Activated CD4-positive, alpha-beta T cell treated with anti-CD3 and anti-CD28 coated beads, Interleukin-2, amount 10 ng/mL, durations not matched to agents 7 days and 5 days (primary cell): ENCODE data around the gene SLC25A41. TPM values are rescaled to one million over a fixed set of nuclear protein-coding genes. Genes with fewer than 3 reads are reported as not detected.

ENCODE experiments used
- CTCF ChIA-PET: fragments of 350-600 bp; sonication (Branson Sonifier 250); formaldehyde crosslinking; loops from one replicate; lab custom pipeline; 2021; ENCODE audit warnings: antibody characterized with exemption; lab: Charles Lee
- POLR2A ChIA-PET: fragments of 350-600 bp; sonication (Branson Sonifier 250); formaldehyde crosslinking; loops from one replicate; lab custom pipeline; 2021; ENCODE audit warnings: antibody characterized with exemption; lab: Charles Lee
- DNase-seq: peaks from one replicate; pipeline ENCODE4 v3.0.0-alpha.2; 2020
- H3K27ac Mint-ChIP-seq: one replicate; pipeline ENCODE4 v1.8.0; 2021; ENCODE audit warnings: mild to moderate bottlenecking, moderate library complexity, mixed read lengths
- H3K27me3 Mint-ChIP-seq: one replicate; pipeline ENCODE4 v1.8.0; 2021; ENCODE audit warnings: mixed read lengths
- H3K36me3 Mint-ChIP-seq: one replicate; pipeline ENCODE4 v1.8.0; 2021; ENCODE audit warnings: low read depth, mixed read lengths
- H3K4me1 Mint-ChIP-seq: one replicate; pipeline ENCODE4 v1.8.0; 2021; ENCODE audit warnings: mixed read lengths
- H3K4me3 Mint-ChIP-seq: one replicate; pipeline ENCODE4 v1.8.0; 2021; ENCODE audit warnings: mild to moderate bottlenecking, moderate library complexity, mixed read lengths
- H3K9me3 Mint-ChIP-seq: one replicate; pipeline ENCODE4 v1.8.0; 2021; ENCODE audit warnings: mixed read lengths
- total RNA-seq, 2 experiments: library from RNA; stranded (reverse); gene quantifications; one replicate each; pipeline ENCODE4 v1.2.3, GENCODE V29; 2021

The SLC25A41 gene
- total RNA-seq, 2 experiments from 2014 or later, result 0.42 to 0.55 TPM

DNA sequence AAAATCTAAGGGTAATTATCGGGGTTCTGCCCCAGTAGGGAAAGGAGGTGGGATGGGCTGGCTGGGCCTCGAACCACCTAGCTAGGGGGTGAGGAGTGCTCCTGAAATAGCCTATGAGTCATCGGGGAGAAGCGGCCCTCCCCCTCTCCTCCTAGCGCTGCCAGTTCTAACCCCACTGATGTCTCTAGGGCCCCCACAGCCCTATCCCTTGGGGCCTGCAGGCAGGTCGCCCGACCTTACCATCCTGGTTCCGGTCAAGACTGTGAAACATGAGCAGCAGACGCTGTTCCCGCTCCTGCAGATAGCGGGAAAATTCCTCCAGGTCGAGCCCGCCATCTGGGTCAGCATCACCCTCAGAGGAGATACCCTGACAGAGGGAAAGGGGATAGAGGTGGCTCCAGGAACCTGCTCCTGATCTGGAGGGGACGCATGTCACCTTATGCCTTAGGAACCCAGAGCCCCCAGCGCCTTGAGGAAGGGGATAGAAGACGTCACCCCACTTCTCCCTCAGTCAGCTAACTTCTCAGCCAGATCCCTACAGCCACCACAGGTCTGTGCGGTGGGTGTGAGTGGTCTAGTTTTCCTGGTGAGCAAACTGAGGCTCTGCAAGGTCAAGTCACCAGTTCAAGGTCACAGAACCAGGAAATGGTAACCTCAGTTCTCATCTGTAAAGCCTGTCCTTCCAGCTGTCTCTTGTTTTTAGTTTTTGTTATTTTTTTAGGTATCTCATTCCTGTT is 24.6 kb upstream of the SLC25A41 start:
- Mint-ChIP-seq H3K36me3 (peaks cover 37% of the 10 kb centered on the region), H3K27ac (peak overlapping the region; percentile 77), H3K4me3 (peak overlapping the region; percentile 82), H3K4me1 (peaks cover 18% of the 10 kb centered on the region), H3K27me3 (no peaks in the 10 kb centered on the region), H3K9me3 (peaks cover 20% of the 10 kb centered on the region)
- CTCF ChIA-PET, result interaction anchor here (1.6 kb wide), 1 partner anchor 21 kb away, joined by 3 read pairs; no protein-coding TSS in a partner anchor
- DNase-seq, result no peak
- POLR2A ChIA-PET, result no interaction called here

DNA sequence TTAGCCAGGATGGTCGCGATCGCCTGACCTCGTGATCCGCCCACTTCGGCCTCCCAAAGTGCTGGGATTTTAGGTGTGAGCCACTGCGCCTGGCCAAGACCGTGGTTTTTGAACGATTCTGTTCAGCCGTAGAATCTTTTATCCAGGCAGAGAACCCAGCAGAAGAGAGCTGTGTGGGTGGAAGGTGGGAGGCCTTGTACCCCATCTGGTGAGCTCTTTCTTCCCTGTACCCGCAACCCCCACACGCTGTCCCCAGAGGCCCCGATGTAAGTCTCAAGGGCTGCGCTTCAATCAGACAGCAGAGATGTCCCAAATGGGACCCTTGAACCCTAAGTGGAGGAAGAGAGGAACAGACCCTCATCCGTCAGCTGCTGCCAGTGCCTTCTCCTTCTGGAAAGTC is 22.4 kb upstream of the SLC25A41 start:
- no peak for DNase-seq
- no peak overlapping the region for H3K27ac Mint-ChIP-seq
- peaks cover 47% of the 10 kb centered on the region for H3K36me3 Mint-ChIP-seq
- H3K4me1 Mint-ChIP-seq, result peaks cover 12% of the 10 kb centered on the region
- POLR2A ChIA-PET, result no interaction called here
- no peak overlapping the region for H3K4me3 Mint-ChIP-seq
- CTCF ChIA-PET, result interaction anchor here (0.6 to 1.3 kb wide), 2 partner anchors 25 to 26 kb away, joined by 3 read pairs; partner anchors contain the start of gene DENND1C
- H3K9me3 Mint-ChIP-seq, result peaks cover 20% of the 10 kb centered on the region
- no peaks in the 10 kb centered on the region for H3K27me3 Mint-ChIP-seq

DNA sequence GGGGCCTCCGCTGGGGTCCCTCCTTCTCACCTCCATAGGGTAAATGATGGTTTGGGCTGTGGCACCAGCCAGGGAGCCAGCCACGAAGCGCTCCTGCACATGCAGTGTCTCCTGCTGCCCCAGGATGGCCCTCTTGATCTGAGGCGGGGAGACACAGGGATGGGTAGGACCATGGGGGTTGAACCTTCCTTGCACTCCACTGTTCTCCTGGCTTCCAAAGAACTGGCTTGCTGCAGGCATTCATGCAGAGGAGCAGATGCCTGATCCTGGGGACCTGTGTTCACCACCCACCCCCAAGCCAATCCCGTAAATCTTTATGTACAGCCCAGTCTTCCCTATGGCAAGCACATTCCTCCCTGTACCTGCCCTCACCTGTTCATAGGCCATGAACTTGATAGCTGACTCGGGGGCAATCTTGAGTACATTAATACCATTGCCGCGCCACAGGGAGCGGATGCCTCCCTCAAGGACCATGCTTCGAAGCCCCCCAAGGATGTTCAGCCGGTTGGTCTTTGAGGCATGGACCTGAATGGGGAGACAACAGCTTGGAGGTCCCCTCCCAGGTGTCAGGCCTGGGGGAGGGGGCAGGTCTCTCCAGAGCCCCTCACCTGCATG is 20.5 kb upstream of the SLC25A41 start:
- Mint-ChIP-seq H3K4me3 (no peak overlapping the region), H3K27me3 (no peaks in the 10 kb centered on the region), H3K36me3 (peaks cover 47% of the 10 kb centered on the region), H3K4me1 (peaks cover 6% of the 10 kb centered on the region), H3K27ac (no peak overlapping the region), H3K9me3 (peaks cover 20% of the 10 kb centered on the region)
- ChIA-PET POLR2A (no interaction called here), CTCF (interaction anchor here (0.6 to 0.7 kb wide), 2 partner anchors 28 to 325 kb away, joined by 3 to 5 read pairs; no protein-coding TSS in a partner anchor)
- DNase-seq, result no peak

DNA sequence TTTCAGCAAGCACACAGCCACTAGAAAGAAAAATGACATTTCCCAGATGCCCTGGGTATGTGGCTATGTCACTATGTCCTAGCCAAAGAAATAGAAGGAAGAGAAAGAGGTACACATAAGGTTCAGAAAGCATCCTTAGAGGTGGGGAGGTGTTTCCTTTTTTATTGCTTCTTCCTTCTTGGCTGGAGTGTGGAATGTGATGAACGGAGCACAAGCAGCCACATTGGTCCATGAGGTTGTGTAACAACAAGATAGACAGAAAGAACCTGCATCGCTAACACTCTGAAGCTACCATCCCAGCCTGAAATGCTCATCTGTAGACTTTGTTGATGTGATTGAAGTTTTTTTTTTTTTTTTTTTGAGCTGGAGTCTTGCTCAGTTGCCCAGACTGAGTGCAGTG is 19.3 kb upstream of the SLC25A41 start:
- ChIA-PET POLR2A (no interaction called here), CTCF (interaction anchor here (0.6 kb wide), 1 partner anchor 370 kb away, joined by 3 read pairs; no protein-coding TSS in a partner anchor)
- H3K4me1 Mint-ChIP-seq, result no peaks in the 10 kb centered on the region
- no peak overlapping the region for H3K4me3 Mint-ChIP-seq
- H3K36me3 Mint-ChIP-seq, result peaks cover 47% of the 10 kb centered on the region
- H3K9me3 Mint-ChIP-seq, result peaks cover 20% of the 10 kb centered on the region
- no peak for DNase-seq
- no peak overlapping the region for H3K27ac Mint-ChIP-seq
- no peaks in the 10 kb centered on the region for H3K27me3 Mint-ChIP-seq

DNA sequence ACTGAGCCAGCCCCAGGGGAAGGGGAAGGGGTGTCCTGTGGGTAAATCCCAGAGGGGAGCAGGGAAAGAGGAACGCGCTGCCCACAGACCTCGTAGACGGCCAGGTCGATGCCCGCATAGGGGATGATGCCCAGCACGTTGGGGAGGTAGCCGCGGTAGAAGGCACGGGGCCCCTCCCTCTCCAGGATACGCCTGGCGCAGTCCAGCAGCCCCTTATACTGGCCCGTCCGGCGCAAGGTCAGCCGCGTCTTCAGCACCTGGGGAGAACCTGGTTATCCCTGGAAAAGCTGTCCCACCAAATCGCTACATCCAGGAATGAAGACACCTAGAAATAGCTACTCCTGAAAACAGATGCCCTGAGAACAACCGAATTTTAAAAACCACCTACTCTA is 18.7 kb upstream of the SLC25A41 start:
- CTCF ChIA-PET, result interaction anchor here (0.6 kb wide), 1 partner anchor 370 kb away, joined by 3 read pairs; no protein-coding TSS in a partner anchor
- DNase-seq, result no peak
- no peaks in the 10 kb centered on the region for H3K4me1 Mint-ChIP-seq
- no peak overlapping the region for H3K4me3 Mint-ChIP-seq
- POLR2A ChIA-PET, result no interaction called here
- H3K27me3 Mint-ChIP-seq, result no peaks in the 10 kb centered on the region
- peaks cover 44% of the 10 kb centered on the region for H3K36me3 Mint-ChIP-seq
- peaks cover 20% of the 10 kb centered on the region for H3K9me3 Mint-ChIP-seq
- H3K27ac Mint-ChIP-seq, result no peak overlapping the region

DNA sequence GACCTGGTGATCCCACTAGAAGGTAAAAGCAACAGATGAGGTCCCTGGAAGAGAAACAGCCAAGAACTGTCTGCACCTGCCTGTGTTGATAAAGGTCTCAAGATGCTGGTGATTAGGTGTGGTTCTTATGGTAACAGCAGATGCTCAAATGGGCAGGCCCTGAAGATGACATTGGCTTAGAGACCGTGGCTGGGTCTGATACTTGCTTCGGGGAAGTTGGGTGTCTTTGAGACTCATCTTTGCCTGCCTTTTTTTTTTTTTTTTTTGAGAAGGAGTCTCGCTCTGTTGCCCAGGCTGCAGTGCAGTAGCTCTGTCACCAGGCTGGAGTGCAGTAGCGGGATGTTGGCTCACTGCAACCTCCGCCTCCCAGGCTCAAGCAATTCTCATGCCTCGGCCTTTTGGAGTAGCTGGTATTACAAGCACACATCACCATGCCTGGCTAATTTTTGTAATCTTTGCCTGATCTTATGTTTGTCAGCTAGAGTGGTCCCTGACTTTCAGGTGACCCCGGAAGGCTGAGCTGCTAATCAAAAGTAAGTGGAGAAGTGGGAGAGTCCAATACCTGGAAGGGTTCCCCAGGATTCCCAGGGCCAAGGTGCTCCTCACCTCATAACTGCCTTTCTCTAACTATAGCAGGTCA is 18.1 kb upstream of the SLC25A41 start:
- H3K4me1 Mint-ChIP-seq, result no peaks in the 10 kb centered on the region
- H3K36me3 Mint-ChIP-seq, result peaks cover 44% of the 10 kb centered on the region
- H3K9me3 Mint-ChIP-seq, result peaks cover 20% of the 10 kb centered on the region
- ChIA-PET POLR2A (no interaction called here), CTCF (interaction anchor here (0.6 kb wide), 1 partner anchor 1157 kb away, joined by 3 read pairs; no protein-coding TSS in a partner anchor)
- DNase-seq, result no peak
- no peaks in the 10 kb centered on the region for H3K27me3 Mint-ChIP-seq
- no peak overlapping the region for H3K27ac Mint-ChIP-seq
- H3K4me3 Mint-ChIP-seq, result no peak overlapping the region

DNA sequence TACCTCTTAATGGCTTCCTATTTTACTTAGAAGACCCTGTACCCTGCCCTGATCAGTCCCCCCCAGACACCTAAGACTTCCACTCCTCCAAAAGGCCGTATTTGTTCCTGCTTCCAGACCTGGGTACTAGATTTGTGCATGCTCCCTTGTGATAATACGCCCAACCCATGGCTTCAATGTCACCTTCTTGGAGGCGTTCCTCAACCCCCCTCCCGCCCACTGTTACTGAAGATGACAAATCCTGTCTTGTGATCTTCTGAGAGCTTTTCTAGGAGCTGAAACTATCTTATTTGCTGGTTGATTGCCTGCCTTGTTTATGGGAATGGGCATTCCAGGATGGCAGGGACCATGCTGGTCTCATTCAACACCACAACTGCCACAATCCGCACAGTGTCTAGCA is 16.6 kb upstream of the SLC25A41 start:
- ChIA-PET POLR2A (no interaction called here), CTCF (interaction anchor here (0.6 kb wide), 1 partner anchor 717 kb away, joined by 3 read pairs; no protein-coding TSS in a partner anchor)
- Mint-ChIP-seq H3K36me3 (peaks cover 31% of the 10 kb centered on the region), H3K9me3 (peaks cover 14% of the 10 kb centered on the region), H3K27ac (no peak overlapping the region), H3K27me3 (no peaks in the 10 kb centered on the region), H3K4me3 (no peak overlapping the region), H3K4me1 (no peaks in the 10 kb centered on the region)
- DNase-seq, result no peak

DNA sequence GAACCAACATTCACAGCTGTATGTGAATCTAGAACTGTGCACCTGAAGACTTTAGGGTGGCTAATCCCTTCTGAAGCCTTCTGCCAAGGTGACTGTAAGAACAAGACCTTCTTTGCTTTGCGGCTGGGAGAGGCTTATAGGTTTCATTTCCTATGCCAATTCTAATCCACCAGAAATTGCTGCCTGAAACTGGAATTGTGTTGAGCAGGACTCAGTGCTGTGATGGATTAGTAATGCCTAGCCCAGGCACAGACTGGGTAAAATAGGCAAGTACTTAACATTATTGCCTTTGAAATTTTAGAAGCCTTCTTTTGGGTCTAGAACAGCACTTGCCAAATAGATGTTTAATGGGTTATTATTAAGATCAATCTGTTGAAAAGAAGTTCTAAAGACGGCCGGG is 14.5 kb upstream of the SLC25A41 start:
- Mint-ChIP-seq H3K27ac (no peak overlapping the region), H3K4me1 (no peaks in the 10 kb centered on the region), H3K4me3 (no peak overlapping the region), H3K27me3 (no peaks in the 10 kb centered on the region), H3K36me3 (peaks cover 10% of the 10 kb centered on the region), H3K9me3 (no peaks in the 10 kb centered on the region)
- CTCF ChIA-PET, result no interaction called here
- POLR2A ChIA-PET, result no interaction called here
- no peak for DNase-seq

DNA sequence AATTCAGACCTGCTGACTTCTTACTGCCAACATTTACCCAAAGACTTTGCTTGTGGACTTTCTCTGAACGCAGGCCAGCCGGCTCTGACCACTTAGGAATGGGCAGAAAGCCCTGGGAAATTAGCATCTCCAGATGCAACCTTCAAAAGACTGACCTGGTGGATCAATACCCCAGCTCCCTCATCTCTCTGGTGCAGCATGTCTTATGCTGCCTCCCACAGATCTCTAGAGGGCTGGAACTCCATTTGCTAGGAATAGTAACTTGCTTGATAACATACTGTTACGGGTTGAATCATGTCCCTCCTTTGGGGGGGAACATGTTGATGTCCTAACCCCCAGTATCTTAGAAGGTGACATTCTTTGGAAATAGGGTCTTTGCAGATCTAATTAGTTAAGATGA is 12.9 kb upstream of the SLC25A41 start:
- Mint-ChIP-seq H3K27me3 (no peaks in the 10 kb centered on the region), H3K27ac (no peak overlapping the region), H3K4me1 (no peaks in the 10 kb centered on the region), H3K9me3 (no peaks in the 10 kb centered on the region), H3K36me3 (peaks cover 1% of the 10 kb centered on the region), H3K4me3 (no peak overlapping the region)
- CTCF ChIA-PET, result no interaction called here
- DNase-seq, result no peak
- POLR2A ChIA-PET, result no interaction called here

DNA sequence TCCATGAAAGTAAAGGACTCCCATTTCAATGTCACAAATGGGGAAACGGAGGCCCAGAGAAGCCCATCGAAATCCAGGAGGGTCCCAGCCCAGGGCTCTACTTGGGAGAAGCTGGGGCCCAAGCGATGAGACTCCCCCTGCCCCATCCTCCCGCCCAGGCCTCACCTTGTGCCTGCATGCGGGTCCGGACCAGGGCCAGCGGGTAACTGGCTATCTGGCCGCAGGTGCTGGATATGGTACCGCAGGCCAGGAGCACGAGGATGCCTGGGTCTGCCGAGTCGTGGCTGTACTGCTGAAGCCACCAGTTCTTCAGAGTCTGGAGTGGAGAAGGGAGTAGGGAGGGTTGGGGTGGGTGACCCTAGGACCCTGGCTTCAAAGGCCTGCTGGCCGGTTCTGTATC is 10.4 kb upstream of the SLC25A41 start:
- H3K27ac Mint-ChIP-seq, result no peak overlapping the region
- ChIA-PET CTCF (no interaction called here), POLR2A (no interaction called here)
- no peak for DNase-seq
- no peaks in the 10 kb centered on the region for H3K4me1 Mint-ChIP-seq
- H3K4me3 Mint-ChIP-seq, result no peak overlapping the region
- no peaks in the 10 kb centered on the region for H3K9me3 Mint-ChIP-seq
- H3K27me3 Mint-ChIP-seq, result no peaks in the 10 kb centered on the region
- H3K36me3 Mint-ChIP-seq, result no peaks in the 10 kb centered on the region

DNA sequence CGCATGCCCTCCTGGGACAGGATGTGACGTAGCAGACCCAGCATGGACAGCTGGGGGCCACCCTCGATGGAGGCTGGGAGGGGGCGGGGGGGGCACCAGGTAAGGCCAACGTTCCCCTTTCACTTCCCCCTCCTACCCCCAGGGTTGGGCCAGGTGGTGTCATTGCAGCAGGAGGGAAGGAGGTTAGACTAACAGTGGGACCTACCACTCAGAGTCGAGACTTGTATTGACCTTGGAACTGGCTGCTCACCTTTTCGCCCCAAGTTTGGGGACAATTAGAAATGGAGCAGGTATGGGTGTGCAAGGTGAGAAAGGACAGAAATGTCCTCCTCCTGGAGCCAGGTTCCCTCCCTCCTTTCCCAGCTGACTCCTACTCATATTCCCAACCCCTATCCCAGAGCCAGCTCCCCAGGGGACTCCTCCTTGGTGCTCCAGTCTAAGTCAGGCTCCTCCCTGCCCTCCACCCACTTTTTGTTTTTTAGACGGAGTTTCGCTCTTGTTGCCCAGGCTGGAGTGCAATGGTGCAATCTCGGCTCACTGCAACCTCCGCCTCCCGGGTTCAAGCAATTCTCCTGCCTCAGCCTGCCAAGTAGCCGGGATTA is 8.6 kb upstream of the SLC25A41 start:
- no peaks in the 10 kb centered on the region for H3K36me3 Mint-ChIP-seq
- ChIA-PET POLR2A (no interaction called here), CTCF (interaction anchor here (0.6 kb wide), 1 partner anchor 350 kb away, joined by 4 read pairs; no protein-coding TSS in a partner anchor)

DNA sequence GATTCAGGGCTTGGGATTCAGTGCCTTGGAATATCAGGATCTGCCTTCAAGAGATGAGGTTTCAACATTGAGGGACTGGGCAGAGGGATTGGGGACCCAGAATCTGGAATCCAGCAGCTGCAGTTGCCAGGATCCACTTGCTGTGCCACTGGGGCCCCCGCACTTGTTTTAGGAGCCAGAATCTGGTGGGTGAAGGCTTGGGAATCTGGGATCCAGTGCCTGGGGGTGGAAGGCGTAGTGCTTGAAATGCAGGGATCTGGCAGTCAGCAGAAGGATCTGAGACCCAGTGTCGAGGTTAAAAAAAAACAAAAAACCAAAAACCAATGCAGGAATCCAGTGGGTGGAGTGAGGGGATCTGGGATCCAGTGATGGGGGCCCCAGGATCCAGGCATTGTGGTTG is 7.3 kb upstream of the SLC25A41 start:
- Mint-ChIP-seq H3K27me3 (no peaks in the 10 kb centered on the region), H3K4me1 (peaks cover 2% of the 10 kb centered on the region), H3K9me3 (no peaks in the 10 kb centered on the region), H3K27ac (no peak overlapping the region), H3K4me3 (no peak overlapping the region), H3K36me3 (no peaks in the 10 kb centered on the region)
- DNase-seq, result no peak
- POLR2A ChIA-PET, result no interaction called here
- CTCF ChIA-PET, result no interaction called here

More for the DNA sequence above, 8.6 kb upstream of the SLC25A41 start:
- H3K27me3 Mint-ChIP-seq, result no peaks in the 10 kb centered on the region
- H3K27ac Mint-ChIP-seq, result no peak overlapping the region
- no peak for DNase-seq
- no peaks in the 10 kb centered on the region for H3K9me3 Mint-ChIP-seq
- no peaks in the 10 kb centered on the region for H3K4me1 Mint-ChIP-seq
- H3K4me3 Mint-ChIP-seq, result no peak overlapping the region
